RWPE2 (cell line): ENCODE results near the gene GNAL.
A peak's percentile ranks its signal among the peaks of the same experiment; 100 is the strongest.
"Not testable (repeated sequence)": the region's sequence is repeated elsewhere in the genome, so short reads cannot be mapped to it uniquely, and the experiment has no call there.

Source experiments
- ATAC-seq: fragments of 200-7000 bp; cut with Tn5 transposase; 3 replicates; pipeline ENCODE4 v1.9.1; 2021; ENCODE audit warnings: low read depth
- DNase-seq: peaks from one replicate; pipeline ENCODE4 v3.0.0-alpha.2; 2020; ENCODE audit warnings: low spot score
- H3K27ac ChIP-seq: fragments of 450-650 bp; 2 replicates; pipeline ENCODE4 v1.5.1; 2017; ENCODE audit warnings: mild to moderate bottlenecking; ENCODE audit not compliant: poor library complexity, severe bottlenecking
- H3K27me3 ChIP-seq: fragments of 250-450 bp; sonication (Bioruptor Pico); 2 replicates; pipeline ENCODE4 v1.5.1; 2021; ENCODE audit warnings: mild to moderate bottlenecking, moderate library complexity; ENCODE audit not compliant: insufficient read depth, poor library complexity, severe bottlenecking
- H3K36me3 ChIP-seq: fragments of 250-450 bp; sonication (Bioruptor Pico); 2 replicates; pipeline ENCODE4 v1.5.1; 2020; ENCODE audit warnings: low read depth, mild to moderate bottlenecking, moderate library complexity
- H3K4me1 ChIP-seq: fragments of 250-450 bp; sonication (Bioruptor Pico); 2 replicates; pipeline ENCODE4 v1.5.1; 2021; ENCODE audit warnings: mild to moderate bottlenecking, moderate library complexity; ENCODE audit not compliant: insufficient read depth, poor library complexity, severe bottlenecking
- H3K4me3 ChIP-seq: fragments of 250-450 bp; sonication (Bioruptor Pico); 2 replicates; pipeline ENCODE4 v1.5.1; 2021; ENCODE audit warnings: mild to moderate bottlenecking, moderate library complexity; ENCODE audit not compliant: severe bottlenecking
- H3K9me3 ChIP-seq: fragments of 250-450 bp; sonication (Bioruptor Pico); 2 replicates; pipeline ENCODE4 v1.5.1; 2021; ENCODE audit warnings: mild to moderate bottlenecking, moderate library complexity; ENCODE audit not compliant: severe bottlenecking
- CTCF ChIP-seq: fragments of 450-650 bp; IDR thresholded peaks from one replicate; pipeline ENCODE4 v1.5.1; 2017; ENCODE audit warnings: mild to moderate bottlenecking, moderate library complexity; ENCODE audit not compliant: poor library complexity, severe bottlenecking

Gene GNAL

GRCh38 chr18:11908182-11909060 lies 219.4 kb downstream of the GNAL start, which contains the start of gene MPPE1:
Gene MPPE1, minus strand, starts transcription at chr18:11908317. Its CDS starts 11,053 bp downstream, at chr18:11897264.
- peaks cover 9% of the 10 kb centered on the region for H3K4me1 ChIP-seq
- no peaks in the 10 kb centered on the region for H3K9me3 ChIP-seq
- H3K36me3 ChIP-seq: peaks cover 6% of the 10 kb centered on the region
- TF ChIP-seq CTCF: no peak
- H3K4me3 ChIP-seq: peak within 1 kb of the TSS; percentile 60
- H3K27me3 ChIP-seq: no peaks in the 10 kb centered on the region
- DNase-seq (peak; percentile 79), ATAC-seq (peak; percentile 79)
- peak within 1 kb of the TSS; percentile 62 for H3K27ac ChIP-seq

GRCh38 chr18:11909061-11909455 lies 220.0 kb downstream of the GNAL start:
- no peak for TF ChIP-seq CTCF
- Histone ChIP-seq H3K27ac (peak overlapping the region; percentile 62), H3K36me3 (peaks cover 6% of the 10 kb centered on the region), H3K27me3 (no peaks in the 10 kb centered on the region), H3K4me3 (peak overlapping the region; percentile 60), H3K4me1 (peaks cover 9% of the 10 kb centered on the region), H3K9me3 (no peaks in the 10 kb centered on the region)
- DNase-seq: no peak
- no peak for ATAC-seq

- H3K36me3 ChIP-seq: peaks cover 6% of the 10 kb centered on the region
- H3K27ac ChIP-seq: peak overlapping the region; percentile 62
- DNase-seq (no peak), ATAC-seq (peak; percentile 67)
- no peaks in the 10 kb centered on the region for H3K9me3 ChIP-seq
- no peaks in the 10 kb centered on the region for H3K27me3 ChIP-seq
- H3K4me3 ChIP-seq: peak overlapping the region; percentile 60
- TF ChIP-seq CTCF: no peak
- H3K4me1 ChIP-seq: peaks cover 9% of the 10 kb centered on the region
Measured at GRCh38 chr18:11909591-11910026, 220.5 kb downstream of the GNAL start.

- H3K27ac ChIP-seq, ATAC-seq, H3K36me3 ChIP-seq, H3K4me1 ChIP-seq, DNase-seq, H3K27me3 ChIP-seq, H3K4me3 ChIP-seq, H3K9me3 ChIP-seq: not testable (repeated sequence)
Measured at GRCh38 chr18:11916880-11917279, 227.8 kb downstream of the GNAL start.

GRCh38 chr18:11919522-11919921 lies 230.5 kb downstream of the GNAL start:
- H3K9me3 ChIP-seq, H3K27me3 ChIP-seq, H3K36me3 ChIP-seq, H3K4me3 ChIP-seq, H3K27ac ChIP-seq, DNase-seq, H3K4me1 ChIP-seq, ATAC-seq: not testable (repeated sequence)

- H3K36me3 ChIP-seq: no peaks in the 10 kb centered on the region
- H3K27me3 ChIP-seq: no peaks in the 10 kb centered on the region
- H3K4me1 ChIP-seq: no peaks in the 10 kb centered on the region
- DNase-seq (no peak), ATAC-seq (no peak)
- H3K4me3 ChIP-seq: no peak overlapping the region
- TF ChIP-seq CTCF: no peak
- no peaks in the 10 kb centered on the region for H3K9me3 ChIP-seq
- H3K27ac ChIP-seq: no peak overlapping the region
Measured at GRCh38 chr18:11923450-11923849, 234.4 kb downstream of the GNAL start.
